ENCODE measurements around the gene E2F6. TPM values are rescaled to one million over a fixed set of nuclear protein-coding genes. Genes with fewer than 3 reads are reported as not detected.

Gene E2F6
- total and polyA plus RNA-seq, 9 of the 15 experiments (the other 6 are each of a cell fraction or from before 2014, with no cell fraction given), result 13.6 to 33.9 (median 26.1) TPM

- TF ChIP-seq ZBTB43 (CRISPR knock-in tag; IDR thresholded peaks at IDR 0.05), result no peak
Observed at GRCh38 chr2:11512431-11512830, 46.5 kb upstream of the E2F6 start (continued).

- 0% methylated on average over 3 of the region's 3 CpGs for WGBS (ENCODE audit: insufficient coverage, low coverage, missing lambda C conversion rate)
- ChIA-PET POLR2A (no interaction called here), CTCF (ENCODE audit: low intra/inter-chr PET ratio) (no interaction called here)
- no peak for TF ChIP-seq ZC3H4 (CRISPR knock-in tag; IDR thresholded peaks at IDR 0.05; ENCODE audit: borderline replicate concordance)
- TF ChIP-seq FOXK2 (conservative IDR thresholded peaks at IDR 0.05 in 1 of 2, IDR thresholded peaks at IDR 0.05 in 1 of 2; ENCODE audit: low read depth in 2 of 2), result no peak
- TF ChIP-seq ZNF407 (IDR thresholded peaks at IDR 0.05; ENCODE audit: low read depth), result no peak
- no peak for TF ChIP-seq UBTF (IDR thresholded peaks at IDR 0.05; ENCODE audit: borderline replicate concordance in 1 of 2, low read depth in 2 of 2, low read length in 2 of 2)
- no peak for TF ChIP-seq SAFB (IDR thresholded peaks at IDR 0.05; ENCODE audit: borderline replicate concordance, low read depth, low read length)
- no peak for TF ChIP-seq ZNF75A (CRISPR knock-in tag; IDR thresholded peaks at IDR 0.05)
Observed at GRCh38 chr2:11509657-11510360, 43.8 kb upstream of the E2F6 start.

More at GRCh38 chr2:11509657-11510360, 43.8 kb upstream of the E2F6 start:
- no peaks in the 10 kb centered on the region for H3K9me3 ChIP-seq (replicated peaks; ENCODE audit: control insufficient read depth, insufficient read depth, low read depth, low read length)
- intact Hi-C loops (cut with micrococcal nuclease), result no loop called here
- in situ Hi-C loops (cut with MboI), result no loop called here
- H3K27me3 ChIP-seq (ENCODE audit: control insufficient read depth in 2 of 2, insufficient read depth in 2 of 2, low read length in 2 of 2), result peaks cover 17 to 57% of the 10 kb centered on the region in 2 experiments
- ATAC-seq (no peak), DNase-seq (ENCODE audit: extremely low read depth in 1 of 4, low spot score in 3 of 4) (no peak), FAIRE-seq (no peak)
- no peaks in the 10 kb centered on the region for H3K4me1 ChIP-seq (replicated peaks in 1 of 2; ENCODE audit: control insufficient read depth in 2 of 2, insufficient read depth in 2 of 2, low read length in 2 of 2)
- H3K4me3 ChIP-seq, result no peak overlapping the region
- no peaks in the 10 kb centered on the region for H4K20me1 ChIP-seq (replicated peaks; ENCODE audit: control insufficient read depth, insufficient read depth, low read length)
- H3K27ac ChIP-seq (ENCODE audit: extremely low read depth, low read depth, low read length), result no peak overlapping the region
- H3K9ac ChIP-seq (ENCODE audit: insufficient read depth in 1 of 2, low read depth in 2 of 2, low read length in 2 of 2), result no peak overlapping the region
- H3K36me3 ChIP-seq (ENCODE audit: control insufficient read depth, insufficient read depth, low read length), result no peaks in the 10 kb centered on the region
- H3K9me1 ChIP-seq (ENCODE audit: control insufficient read depth, insufficient read depth, low read length), result no peaks in the 10 kb centered on the region
- no peak overlapping the region for H2AFZ ChIP-seq (ENCODE audit: low read depth, low read length)
- no TSS peak for BruUV-seq (replicated peaks)
- no peak overlapping the region for H3K4me2 ChIP-seq (ENCODE audit: insufficient read depth, low read length)
- no peaks in the 10 kb centered on the region for H3K79me2 ChIP-seq (ENCODE audit: control insufficient read depth, insufficient read depth, low read length)

Data from K562 (cell line).